Keratinocyte (primary cell): ENCODE data around the gene CELA1.
"Not testable (repeated sequence)": the region's sequence is repeated elsewhere in the genome, so short reads cannot be mapped to it uniquely, and the experiment has no call there.

Source experiments
- EZH2 ChIP-seq: IDR thresholded peaks from one replicate; pipeline ENCODE4 v1.6.1; 2012; ENCODE audit warnings: inconsistent platforms, mild to moderate bottlenecking, low read length, moderate library complexity
- TF ChIP-seq, protein P1 (sequence below), 3 experiments: IDR thresholded peaks in 1 of 3; conservative IDR thresholded peaks in 1 of 3; optimal IDR thresholded peaks in 1 of 3; 2 replicates in 2 of 3; 3 replicates in 1 of 3; pipeline versions ENCODE3 to v1.5.1; 2011; ENCODE audit warnings: low read length in 3 of 3, mild to moderate bottlenecking in 3 of 3, moderate library complexity in 2 of 3, control low read depth in 1 of 3, inconsistent platforms in 1 of 3; ENCODE audit not compliant: insufficient read depth in 2 of 3; ENCODE audit errors: extremely low read depth in 1 of 3

DNA sequence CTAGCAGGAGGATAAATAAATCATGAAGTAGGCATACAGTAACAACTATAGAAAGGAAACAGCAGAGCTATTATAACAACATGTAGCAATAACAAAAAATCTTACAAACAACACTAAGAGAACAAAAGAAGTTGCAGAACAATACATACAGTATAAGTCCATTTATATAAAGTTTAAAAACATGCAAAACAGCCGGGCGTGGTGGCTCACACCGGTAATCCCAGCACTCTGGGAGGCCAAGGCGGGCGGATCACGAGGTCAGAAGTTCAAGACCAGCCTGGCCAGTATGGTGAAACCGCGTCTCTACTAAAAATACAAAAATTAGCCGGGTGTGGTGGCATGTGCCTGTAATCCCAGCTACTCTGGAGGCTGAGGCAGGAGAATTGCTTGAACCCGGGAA, 52.4 kb downstream of the CELA1 start:
- TF ChIP-seq, protein P1, sequence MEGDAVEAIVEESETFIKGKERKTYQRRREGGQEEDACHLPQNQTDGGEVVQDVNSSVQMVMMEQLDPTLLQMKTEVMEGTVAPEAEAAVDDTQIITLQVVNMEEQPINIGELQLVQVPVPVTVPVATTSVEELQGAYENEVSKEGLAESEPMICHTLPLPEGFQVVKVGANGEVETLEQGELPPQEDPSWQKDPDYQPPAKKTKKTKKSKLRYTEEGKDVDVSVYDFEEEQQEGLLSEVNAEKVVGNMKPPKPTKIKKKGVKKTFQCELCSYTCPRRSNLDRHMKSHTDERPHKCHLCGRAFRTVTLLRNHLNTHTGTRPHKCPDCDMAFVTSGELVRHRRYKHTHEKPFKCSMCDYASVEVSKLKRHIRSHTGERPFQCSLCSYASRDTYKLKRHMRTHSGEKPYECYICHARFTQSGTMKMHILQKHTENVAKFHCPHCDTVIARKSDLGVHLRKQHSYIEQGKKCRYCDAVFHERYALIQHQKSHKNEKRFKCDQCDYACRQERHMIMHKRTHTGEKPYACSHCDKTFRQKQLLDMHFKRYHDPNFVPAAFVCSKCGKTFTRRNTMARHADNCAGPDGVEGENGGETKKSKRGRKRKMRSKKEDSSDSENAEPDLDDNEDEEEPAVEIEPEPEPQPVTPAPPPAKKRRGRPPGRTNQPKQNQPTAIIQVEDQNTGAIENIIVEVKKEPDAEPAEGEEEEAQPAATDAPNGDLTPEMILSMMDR (optimal IDR thresholded peaks at IDR 0.05 in 1 of 3, IDR thresholded peaks at IDR 0.05 in 1 of 3, conservative IDR thresholded peaks at IDR 0.05 in 1 of 3; ENCODE audit: extremely low read depth in 1 of 3, insufficient read depth in 2 of 3, low read length in 3 of 3): not testable (repeated sequence)
- TF ChIP-seq EZH2: not testable (repeated sequence)
